HG02642 (cell line): Measurements from ENCODE around the gene FXYD6.
A peak's percentile ranks its signal among the peaks of the same experiment; 100 is the strongest.

ENCODE experiments used
- ATAC-seq: cut with Tn5 transposase; IDR thresholded peaks from one replicate; pipeline ENCODE4 v1.9.1; 2021; ENCODE audit warnings: mild to moderate bottlenecking; ENCODE audit not compliant: unreplicated experiment, poor library complexity

The FXYD6 gene

GRCh38 chr11:117910941-117911655 is 34.6 kb upstream of the FXYD6 start:
- ATAC-seq, result no peak

DNA sequence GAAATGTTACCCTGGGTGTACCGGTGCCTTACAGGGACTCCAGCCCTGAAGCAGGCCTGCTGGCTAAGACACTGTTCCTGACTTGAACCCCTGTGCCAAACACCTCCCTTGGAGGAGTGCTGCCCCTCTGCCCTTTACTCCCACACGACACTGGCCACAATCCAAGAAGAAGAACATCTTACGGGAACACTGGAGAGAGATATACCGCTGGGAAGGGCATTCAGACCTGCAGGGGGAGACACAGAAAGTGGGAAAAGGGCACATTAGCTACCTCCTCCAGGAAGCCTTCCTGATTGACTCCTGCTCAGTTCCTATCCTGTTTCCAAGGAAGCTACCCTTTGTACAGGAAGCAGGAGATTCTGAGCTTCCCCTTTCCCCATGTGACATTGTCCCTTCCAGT is 34.1 kb upstream of the FXYD6 start:
- ATAC-seq, result no peak

DNA sequence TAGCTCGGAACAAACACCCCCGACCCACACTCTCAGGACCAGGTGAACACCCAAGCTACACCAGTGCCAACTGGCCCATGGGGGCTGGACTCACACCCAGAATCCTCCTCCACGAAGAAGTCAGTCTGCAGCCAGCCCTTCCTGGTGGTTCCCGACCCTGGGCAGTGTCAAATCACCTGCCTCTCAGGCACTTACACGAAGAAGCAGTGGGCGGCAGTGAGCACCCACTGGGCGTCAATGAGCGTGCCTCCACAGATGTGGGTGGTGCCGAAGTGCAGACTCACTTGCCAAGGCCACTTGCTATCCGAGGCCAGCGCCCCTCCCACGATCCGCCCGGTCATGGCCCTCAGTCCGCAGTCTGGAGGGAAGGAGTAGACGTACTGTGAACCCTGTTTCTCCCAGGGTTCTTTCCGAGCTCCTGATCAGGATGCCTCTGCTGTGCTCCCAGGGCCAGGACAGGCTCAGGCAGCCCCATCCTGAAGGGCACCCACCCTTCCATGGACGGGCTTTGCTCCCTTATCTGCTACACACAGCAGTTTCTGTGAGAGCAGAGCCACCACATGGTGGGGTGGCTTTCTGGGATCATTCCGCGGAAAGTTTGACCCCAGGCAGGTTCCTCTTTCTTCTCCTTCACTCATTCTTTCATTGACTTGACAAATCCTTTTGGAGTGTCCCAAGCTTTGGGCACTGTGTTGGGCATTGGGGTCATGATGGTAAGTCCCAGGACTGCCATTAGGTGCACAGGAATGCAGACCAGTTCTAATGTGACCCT is 33.3 kb upstream of the FXYD6 start:
- no peak for ATAC-seq

DNA sequence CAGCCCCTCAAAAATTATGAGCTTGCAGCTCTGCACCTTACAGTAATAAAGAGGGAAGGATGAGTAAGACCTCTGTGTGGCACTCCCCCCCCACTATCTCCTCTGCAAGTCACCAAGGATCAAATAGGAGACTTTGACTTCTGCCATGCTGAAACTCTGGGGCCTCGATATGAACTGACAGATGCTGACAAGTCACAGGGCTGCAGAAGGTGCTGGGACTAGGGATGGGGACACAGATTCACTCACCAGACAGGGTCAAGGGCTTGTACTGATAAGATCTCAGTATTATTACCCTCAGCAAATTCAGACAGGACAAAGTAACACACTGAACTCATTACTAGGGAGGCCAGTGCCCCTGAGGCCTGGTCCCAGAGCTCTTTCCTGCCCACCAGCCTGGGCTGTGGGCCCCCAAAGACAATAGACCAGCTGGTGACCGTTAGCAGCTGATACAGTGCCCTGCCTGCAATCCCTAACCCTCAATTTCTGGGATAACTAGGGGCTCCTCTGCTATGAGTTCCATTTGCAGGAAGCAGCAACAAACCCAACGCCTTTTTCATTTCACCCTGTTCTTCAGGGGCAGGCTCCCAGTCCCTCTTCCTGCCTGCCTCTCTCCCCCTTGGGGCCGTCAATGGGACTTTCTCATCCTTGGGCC is 32.6 kb upstream of the FXYD6 start:
- no peak for ATAC-seq

GRCh38 chr11:117908109-117908895 is 31.8 kb upstream of the FXYD6 start:
- no peak for ATAC-seq

DNA sequence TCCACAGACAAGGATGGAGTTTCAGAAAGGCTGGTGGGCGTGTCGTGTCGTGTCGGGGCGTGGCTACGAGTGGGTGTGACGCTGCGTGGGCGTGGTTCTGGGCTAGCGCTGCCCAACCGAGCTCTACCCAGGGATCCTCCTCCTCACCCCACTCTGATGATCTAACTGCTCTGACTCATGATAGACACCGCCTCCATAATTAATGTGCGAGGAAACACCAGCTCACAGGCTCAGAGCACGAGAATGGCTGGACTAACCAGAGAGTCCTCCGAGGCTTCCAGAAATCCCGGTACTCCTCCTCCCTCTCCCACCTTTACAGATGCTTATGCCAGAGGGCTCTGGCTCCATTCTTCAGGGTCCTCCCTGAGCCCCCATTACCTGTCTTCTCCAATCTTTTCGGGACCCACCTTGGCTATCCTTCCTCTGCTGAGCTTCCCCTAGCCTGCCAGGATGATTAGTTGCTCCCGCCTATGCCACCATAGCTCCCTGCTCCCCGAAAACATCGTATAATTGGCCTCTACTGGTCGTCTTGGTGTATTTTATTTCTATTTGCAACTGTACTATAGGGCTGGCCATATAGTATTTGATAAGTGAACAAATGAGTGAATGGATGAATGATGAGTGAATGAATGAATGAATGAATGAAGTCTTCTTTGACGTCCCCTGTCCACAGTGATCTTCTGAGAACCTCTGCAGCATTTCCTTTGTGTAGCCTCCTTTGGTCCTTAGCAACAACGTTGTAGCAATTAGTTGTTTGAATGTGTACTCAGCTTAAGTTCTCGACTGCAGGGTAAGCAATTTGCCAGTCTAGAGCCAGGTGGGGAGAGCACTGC is 31.0 kb upstream of the FXYD6 start:
- ATAC-seq, result peak; percentile 54

DNA sequence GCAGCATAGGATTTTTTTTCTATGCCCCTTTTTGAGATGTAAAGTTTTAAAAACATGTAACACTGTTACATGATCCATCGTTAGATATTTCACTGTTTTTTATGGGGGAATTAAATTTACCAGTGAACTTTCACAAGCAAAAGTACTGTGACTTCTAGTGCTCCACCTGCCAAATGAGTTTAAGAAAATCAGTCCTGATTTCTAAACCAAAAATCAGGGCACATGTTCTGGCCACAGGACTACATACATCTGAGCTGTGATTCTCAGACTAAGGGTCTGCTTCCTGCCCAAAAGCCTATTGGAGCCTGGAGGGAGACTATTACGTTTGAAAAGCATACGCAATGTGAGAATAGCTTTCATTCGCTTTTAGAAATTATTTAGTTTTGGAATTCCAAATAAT is 30.3 kb upstream of the FXYD6 start:
- ATAC-seq, result no peak

DNA sequence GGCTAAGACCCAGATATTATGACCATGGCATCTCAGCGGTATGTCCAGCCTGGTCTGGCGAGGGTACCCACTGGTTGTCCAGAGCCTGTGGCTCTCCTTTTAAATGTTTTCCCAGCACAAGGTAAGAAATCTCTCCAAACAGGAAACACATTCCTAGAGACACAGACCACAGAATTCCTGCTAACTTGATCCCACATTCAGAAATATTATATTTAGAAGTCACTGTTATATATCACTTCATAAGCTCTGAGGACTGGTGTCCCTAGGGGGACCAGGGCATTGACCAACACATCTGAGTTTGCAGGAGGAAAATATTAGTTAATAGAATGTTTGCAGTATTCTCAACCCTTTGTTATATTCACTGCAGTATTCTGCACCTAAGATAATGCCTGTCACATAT is 29.7 kb upstream of the FXYD6 start:
- ATAC-seq, result no peak

DNA sequence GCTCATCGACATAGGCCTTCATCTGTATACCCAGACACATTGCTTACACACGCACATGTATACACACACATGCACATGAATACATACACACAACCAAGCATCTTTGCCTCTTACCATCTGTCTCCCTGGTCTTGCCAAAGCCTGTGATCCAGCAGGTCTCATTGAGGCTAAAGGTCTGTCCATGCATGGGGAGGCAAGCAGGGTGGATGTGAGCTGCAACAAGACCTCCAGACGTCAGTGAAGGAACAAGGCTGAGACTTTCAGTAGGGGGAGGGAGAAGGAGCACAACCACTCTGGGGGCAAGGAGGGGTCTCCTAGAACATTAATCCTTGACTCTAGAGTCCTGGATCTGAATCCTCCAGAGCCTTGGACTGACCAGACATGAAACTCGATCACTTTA is 29.1 kb upstream of the FXYD6 start:
- no peak for ATAC-seq

DNA sequence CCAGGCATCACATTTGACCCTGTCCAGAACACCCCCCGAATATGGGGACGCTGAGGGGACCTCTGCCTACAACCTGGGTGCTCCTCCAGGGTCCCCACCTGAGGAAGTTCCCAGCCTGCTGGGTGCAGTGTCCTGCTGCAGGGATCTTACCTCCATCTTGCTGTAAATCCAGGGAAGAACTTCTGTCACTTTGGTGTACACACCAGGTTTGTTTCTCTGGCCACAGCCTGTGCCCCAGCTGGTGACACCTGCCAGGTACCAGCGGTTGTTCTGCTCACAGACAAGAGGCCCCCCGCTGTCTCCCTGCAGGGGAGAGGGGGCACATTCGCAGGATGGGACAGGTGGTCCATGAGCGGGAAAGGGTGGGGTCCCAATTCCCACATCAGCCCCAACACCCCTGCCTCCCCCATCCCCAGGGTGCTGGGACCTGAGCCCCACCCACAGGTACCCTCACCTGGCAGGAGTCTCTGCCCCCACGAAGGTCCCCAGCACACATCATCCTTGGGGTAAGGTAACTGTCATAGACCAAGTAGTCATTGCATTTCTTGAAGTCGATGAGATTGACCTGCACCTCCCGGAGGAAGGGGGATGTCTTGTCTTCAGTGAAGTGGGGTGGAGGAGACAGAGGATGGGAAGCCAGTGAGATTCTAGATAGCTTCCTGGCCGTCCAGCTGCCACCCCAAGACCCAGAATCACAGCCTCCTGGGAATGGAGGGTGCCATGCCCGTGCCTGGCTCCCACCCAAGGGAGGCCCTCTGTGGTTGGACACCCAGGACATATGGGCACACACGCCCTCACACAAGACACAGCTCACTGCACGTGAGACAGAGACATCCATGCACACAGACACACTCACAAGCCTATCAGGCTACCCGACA is 27.3 kb upstream of the FXYD6 start:
- no peak for ATAC-seq

- no peak for ATAC-seq
Measured at GRCh38 chr11:117902001-117902845, 25.8 kb upstream of the FXYD6 start.

DNA sequence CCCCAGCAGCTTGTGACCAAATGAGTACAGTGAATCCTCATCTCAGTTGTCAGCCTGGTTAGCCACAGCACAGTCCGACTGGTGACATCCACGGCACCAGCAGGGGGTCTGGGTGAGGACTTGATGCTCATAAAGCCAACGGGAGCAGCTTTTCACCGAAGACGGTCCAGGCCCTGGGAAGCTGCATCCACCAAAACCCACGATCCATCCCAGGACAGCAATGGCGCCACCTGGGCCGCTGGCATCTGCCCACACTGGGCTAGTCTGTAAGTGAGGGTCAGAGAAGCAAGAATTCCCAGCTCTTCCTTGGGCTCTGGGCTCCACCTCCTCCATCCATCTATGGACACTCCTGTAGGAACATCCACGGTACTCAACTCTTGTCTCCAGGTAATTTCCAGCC is 25.1 kb upstream of the FXYD6 start:
- ATAC-seq, result no peak

DNA sequence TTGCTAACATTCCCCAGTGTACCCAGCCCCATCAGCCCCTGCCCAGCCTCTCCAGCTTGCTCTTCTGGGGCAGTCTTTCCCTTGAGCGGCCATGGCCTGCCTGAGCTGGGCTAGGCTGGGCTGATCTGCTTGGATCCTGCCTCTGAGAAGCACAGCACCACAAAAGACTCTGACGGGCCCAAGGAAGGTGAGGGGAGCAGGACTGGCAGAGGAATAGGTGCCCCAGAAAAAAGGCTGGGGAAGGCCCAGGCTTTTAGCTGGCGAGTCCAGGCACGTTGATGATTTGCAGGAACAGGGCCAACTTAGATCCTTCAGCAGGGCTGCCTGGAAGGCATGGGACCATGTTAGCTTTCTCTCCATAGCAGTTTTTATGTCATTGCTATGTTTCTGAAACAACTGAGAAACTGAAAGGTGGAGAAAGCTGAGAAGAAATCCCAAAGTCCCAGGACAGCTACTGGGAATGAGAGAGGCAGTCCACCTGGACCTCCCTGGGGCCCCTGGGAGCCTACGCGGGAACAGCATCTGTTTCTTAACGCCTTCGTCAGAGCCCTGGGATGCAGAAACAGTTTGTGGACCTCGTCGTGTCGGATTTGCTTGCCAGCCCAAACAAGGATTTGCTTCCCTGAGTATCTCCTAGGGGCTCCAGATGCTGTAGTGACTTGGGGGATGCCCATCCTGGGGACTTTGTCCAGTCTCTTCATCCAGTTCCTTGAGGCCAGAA is 24.4 kb upstream of the FXYD6 start:
- ATAC-seq, result no peak

DNA sequence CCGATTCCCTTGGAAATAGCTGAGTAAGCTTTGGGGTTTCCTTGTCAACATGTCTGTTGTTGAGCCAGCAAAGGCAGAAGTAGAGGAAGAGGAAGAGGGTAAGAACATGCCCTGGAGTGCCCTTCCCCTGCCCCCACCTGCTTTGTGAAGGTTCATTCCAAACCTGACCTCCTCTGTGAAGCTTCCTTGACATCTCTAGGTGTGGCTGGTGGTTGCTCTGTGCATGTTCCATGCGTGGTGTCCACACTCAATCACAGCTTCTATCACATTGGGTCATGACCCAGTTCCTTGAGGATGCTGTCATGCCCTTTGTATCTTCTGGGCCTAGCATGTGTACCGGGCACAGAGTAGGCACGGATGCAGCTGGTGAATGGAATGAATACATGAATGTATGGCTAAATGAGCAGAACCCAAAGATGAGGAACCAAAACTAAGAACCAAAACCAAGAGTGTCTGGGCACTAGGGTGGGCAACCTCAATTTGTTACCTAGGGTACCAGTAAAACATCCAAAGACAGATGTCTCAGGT is 23.7 kb upstream of the FXYD6 start:
- ATAC-seq, result no peak

DNA sequence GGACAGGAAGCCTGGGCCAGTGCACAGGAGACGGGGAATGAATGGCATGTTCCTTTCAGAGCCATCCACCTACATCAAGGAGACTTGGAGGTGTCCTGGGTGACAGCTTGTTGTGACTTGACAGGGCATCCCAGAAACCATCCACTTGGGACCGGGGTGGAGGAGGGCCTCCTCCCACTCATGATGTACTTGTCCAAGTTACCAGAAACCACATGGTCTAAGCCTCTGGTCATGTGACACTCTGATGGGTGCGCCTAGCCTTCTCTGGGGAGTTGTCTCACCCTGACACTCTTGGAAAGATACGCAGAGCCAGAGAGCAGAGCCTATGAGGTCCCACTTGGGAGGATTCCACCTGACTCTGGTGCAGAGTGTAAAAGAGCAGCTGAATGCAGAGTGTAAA is 21.6 kb upstream of the FXYD6 start:
- ATAC-seq, result no peak

DNA sequence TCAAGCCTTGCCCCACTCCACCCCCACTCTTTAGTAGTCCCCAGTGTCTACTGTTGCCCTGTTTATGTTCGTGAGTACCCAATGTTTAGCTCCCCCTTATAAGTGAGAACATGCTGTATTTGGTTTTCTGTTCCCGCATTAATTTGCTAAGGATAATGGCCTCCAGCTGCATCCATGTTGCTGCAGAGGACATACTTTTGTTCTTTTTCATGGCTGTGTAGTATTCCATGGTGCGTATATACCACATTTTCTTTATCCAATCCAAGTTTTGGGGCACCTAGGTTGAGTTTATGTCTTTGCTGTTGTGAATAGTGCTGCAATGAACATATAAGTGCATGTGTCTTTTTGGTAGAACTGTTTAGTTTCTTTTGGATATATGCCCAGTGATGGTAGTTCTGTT is 16.2 kb upstream of the FXYD6 start:
- ATAC-seq, result no peak

GRCh38 chr11:117891362-117891761 is 14.9 kb upstream of the FXYD6 start:
- ATAC-seq, result no peak
